Prostate gland (tissue), 2 donors: ENCODE measurements around the gene MEGF10.

Source experiments
- CTCF ChIP-seq, 4 experiments: fragments of 200-600 bp in 2 of 4; fragments of 450-650 bp in 2 of 4; sonication (generic) in 2 of 4; IDR thresholded peaks; 1 replicate in 3 of 4; 2 replicates in 1 of 4; pipeline ENCODE4 v1.5.1; 2016 to 2019; ENCODE audit warnings: antibody characterized with exemption in 4 of 4, mild to moderate bottlenecking in 2 of 4, moderate library complexity in 2 of 4
- POLR2A ChIP-seq: fragments of 450-650 bp; IDR thresholded peaks from one replicate; pipeline ENCODE4 v1.6.1; 2016; ENCODE audit warnings: antibody characterized with exemption, mild to moderate bottlenecking

GRCh38 chr5:127389601-127390000 is 99.0 kb downstream of the MEGF10 start:
- TF ChIP-seq CTCF (IDR thresholded peaks at IDR 0.05) (no peak), POLR2A (no peak)
